ENCODE results near the gene STAB1.

The STAB1 gene

DNA sequence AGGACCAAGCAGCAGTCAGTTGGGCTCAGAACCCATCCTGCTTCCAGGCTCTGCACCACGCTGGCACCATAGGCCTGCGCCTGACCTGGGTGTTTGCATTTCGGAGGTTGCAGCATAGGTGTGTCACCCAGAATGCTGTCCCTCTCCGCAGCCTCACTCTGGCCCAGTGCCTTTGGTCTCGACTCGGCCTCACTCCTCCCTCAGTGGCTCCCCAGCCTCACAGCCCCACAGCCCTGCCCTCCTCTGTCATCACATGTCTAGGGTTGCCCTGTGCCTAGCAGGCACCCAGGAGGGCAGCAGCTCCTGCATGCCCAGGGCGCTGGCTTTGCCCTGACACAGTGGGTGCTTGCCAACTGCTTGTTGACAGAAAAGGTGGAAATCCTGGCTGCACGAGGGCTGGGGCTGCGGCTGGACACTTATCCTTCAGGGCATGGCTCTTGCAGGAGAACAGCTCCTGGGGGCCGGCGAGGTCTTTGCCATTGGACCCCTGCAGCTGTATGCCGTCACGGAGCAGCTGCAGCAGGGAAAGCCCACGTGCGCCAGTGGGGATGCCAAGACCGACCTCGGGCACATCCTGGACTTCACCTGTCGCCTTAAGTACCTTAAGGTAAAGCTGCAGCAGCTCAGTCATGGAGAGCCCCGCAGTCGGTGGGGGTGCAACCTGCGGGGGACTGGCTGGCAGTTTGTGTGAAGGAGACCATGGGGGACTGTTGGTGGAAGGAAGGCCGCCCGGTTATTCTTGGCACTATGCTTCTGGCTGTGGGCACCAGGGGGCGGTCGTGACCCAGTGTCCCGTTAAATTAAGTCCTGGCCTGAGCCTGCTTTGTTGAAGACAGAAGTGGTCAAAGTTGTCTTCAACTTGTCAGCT is 23.5 kb upstream of the STAB1 start:
- Histone ChIP-seq H3K36me3 (ENCODE audit: control insufficient read depth, low read length) (peaks cover 47% of the 10 kb centered on the region), H3K9me3 (ENCODE audit: control insufficient read depth, insufficient read depth, low read length) (no peaks in the 10 kb centered on the region), H3K4me1 (ENCODE audit: control insufficient read depth, low read length) (no peaks in the 10 kb centered on the region), H4K20me1 (ENCODE audit: control insufficient read depth, insufficient read depth, low read depth, low read length) (no peaks in the 10 kb centered on the region), H3K27me3 (ENCODE audit: control insufficient read depth, low read length) (no peaks in the 10 kb centered on the region), H3K4me2 (ENCODE audit: low read length) (no peak overlapping the region), H3K4me3 (ENCODE audit: low read length) (no peak overlapping the region), H3K79me2 (ENCODE audit: control insufficient read depth, low read length) (peaks cover 2% of the 10 kb centered on the region; the same call in 1 of the 2 replicates), H3F3A (ENCODE audit: control insufficient read depth, insufficient read depth) (no peaks in the 10 kb centered on the region), H3K27ac (ENCODE audit: low read depth, low read length) (no peak overlapping the region), H3K9me2 (replicated peaks; ENCODE audit: control insufficient read depth, low read length) (no peaks in the 10 kb centered on the region)
- TF ChIP-seq EZH2phosphoT487 (IDR thresholded peaks at IDR 0.05; ENCODE audit: borderline replicate concordance, low read length), result no peak
- TF ChIP-seq, protein P1, sequence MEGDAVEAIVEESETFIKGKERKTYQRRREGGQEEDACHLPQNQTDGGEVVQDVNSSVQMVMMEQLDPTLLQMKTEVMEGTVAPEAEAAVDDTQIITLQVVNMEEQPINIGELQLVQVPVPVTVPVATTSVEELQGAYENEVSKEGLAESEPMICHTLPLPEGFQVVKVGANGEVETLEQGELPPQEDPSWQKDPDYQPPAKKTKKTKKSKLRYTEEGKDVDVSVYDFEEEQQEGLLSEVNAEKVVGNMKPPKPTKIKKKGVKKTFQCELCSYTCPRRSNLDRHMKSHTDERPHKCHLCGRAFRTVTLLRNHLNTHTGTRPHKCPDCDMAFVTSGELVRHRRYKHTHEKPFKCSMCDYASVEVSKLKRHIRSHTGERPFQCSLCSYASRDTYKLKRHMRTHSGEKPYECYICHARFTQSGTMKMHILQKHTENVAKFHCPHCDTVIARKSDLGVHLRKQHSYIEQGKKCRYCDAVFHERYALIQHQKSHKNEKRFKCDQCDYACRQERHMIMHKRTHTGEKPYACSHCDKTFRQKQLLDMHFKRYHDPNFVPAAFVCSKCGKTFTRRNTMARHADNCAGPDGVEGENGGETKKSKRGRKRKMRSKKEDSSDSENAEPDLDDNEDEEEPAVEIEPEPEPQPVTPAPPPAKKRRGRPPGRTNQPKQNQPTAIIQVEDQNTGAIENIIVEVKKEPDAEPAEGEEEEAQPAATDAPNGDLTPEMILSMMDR (IDR thresholded peaks at IDR 0.05; ENCODE audit: low read depth, low read length, poor library complexity, severe bottlenecking), result peak; percentile 77

DNA sequence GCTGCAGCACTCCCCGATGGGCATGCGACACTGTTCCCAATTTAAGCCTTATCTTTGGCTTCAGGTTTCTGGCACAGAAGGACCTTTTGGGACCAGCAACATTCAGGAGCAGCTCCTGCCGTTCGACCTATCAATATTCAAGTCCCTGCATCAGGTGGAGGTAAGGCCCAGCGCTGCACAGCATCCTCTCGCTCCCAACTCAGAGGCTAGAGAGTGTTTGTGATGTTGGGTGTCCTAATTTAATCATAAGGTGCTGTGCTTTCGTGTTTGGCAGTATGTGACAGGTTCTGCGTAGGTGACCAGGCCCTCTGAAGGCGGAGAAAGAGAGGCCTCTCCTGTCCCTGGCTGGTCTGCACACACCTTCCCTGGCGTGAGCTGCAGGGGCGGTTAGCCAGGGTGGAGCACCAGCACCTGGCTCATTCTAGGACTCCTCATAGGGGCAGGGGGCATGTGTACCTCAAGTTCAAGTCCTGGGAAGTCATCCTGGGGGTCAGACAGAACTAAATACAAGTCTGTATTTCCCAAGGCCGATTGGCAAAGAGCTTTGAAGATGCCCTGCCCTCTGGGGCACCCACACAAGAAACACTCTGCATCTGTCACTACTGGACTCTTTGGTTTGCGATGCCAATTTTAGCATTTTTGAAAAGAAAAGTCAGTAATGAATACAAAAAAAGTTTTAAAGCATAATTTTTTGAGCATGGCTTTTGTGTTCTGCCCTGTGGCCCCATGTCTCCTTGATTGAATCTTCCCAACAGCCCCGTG is 22.7 kb upstream of the STAB1 start:
- H3K4me3 ChIP-seq (ENCODE audit: low read length), result no peak overlapping the region

DNA sequence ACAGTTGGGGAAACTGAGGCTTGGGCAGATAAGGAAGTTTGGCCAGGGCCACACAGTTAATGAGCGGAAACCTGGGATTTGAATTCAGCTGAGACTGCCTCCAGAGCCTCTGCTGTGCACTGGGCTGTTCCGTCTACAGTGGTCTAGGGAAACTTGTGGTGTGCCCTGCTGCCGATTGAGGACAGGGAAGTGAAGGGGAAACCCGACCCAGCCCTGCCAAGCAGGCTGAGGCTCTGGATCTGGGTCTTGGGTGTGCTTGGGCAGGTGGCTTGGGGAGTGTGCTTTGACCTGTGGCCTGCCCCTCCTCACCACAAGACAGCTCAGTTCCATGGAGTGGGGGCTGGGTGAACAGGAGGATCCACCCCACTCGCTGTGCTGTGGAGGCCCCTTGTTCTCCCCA is 22.1 kb upstream of the STAB1 start:
- TF ChIP-seq, protein P1 (IDR thresholded peaks at IDR 0.05; ENCODE audit: low read depth, low read length, poor library complexity, severe bottlenecking), result no peak
- TF ChIP-seq EZH2phosphoT487 (IDR thresholded peaks at IDR 0.05; ENCODE audit: borderline replicate concordance, low read length), result no peak
- Histone ChIP-seq H3K4me3 (ENCODE audit: low read length) (no peak overlapping the region), H3K4me2 (ENCODE audit: low read length) (no peak overlapping the region), H3K9me3 (ENCODE audit: control insufficient read depth, insufficient read depth, low read length) (no peaks in the 10 kb centered on the region), H3F3A (ENCODE audit: control insufficient read depth, insufficient read depth) (no peaks in the 10 kb centered on the region), H3K27ac (ENCODE audit: low read depth, low read length) (no peak overlapping the region), H3K9me2 (replicated peaks; ENCODE audit: control insufficient read depth, low read length) (no peaks in the 10 kb centered on the region), H3K36me3 (ENCODE audit: control insufficient read depth, low read length) (peaks cover 59% of the 10 kb centered on the region), H3K79me2 (ENCODE audit: control insufficient read depth, low read length) (no peaks in the 10 kb centered on the region), H3K27me3 (ENCODE audit: control insufficient read depth, low read length) (no peaks in the 10 kb centered on the region), H4K20me1 (ENCODE audit: control insufficient read depth, insufficient read depth, low read depth, low read length) (no peaks in the 10 kb centered on the region), H3K4me1 (ENCODE audit: control insufficient read depth, low read length) (no peaks in the 10 kb centered on the region)

More for the DNA sequence above, 22.7 kb upstream of the STAB1 start:
- H3F3A ChIP-seq (ENCODE audit: control insufficient read depth, insufficient read depth), result no peaks in the 10 kb centered on the region
- no peaks in the 10 kb centered on the region for H3K9me3 ChIP-seq (ENCODE audit: control insufficient read depth, insufficient read depth, low read length)
- TF ChIP-seq, protein P1 (IDR thresholded peaks at IDR 0.05; ENCODE audit: low read depth, low read length, poor library complexity, severe bottlenecking), result peak; percentile 7
- TF ChIP-seq EZH2phosphoT487 (IDR thresholded peaks at IDR 0.05; ENCODE audit: borderline replicate concordance, low read length), result no peak
- H3K79me2 ChIP-seq (ENCODE audit: control insufficient read depth, low read length), result no peaks in the 10 kb centered on the region
- no peak overlapping the region for H3K27ac ChIP-seq (ENCODE audit: low read depth, low read length)
- H3K27me3 ChIP-seq (ENCODE audit: control insufficient read depth, low read length), result no peaks in the 10 kb centered on the region
- H3K4me2 ChIP-seq (ENCODE audit: low read length), result no peak overlapping the region
- peaks cover 53% of the 10 kb centered on the region for H3K36me3 ChIP-seq (ENCODE audit: control insufficient read depth, low read length)
- H4K20me1 ChIP-seq (ENCODE audit: control insufficient read depth, insufficient read depth, low read depth, low read length), result no peaks in the 10 kb centered on the region
- H3K4me1 ChIP-seq (ENCODE audit: control insufficient read depth, low read length), result no peaks in the 10 kb centered on the region
- no peaks in the 10 kb centered on the region for H3K9me2 ChIP-seq (replicated peaks; ENCODE audit: control insufficient read depth, low read length)
